ENCODE measurements around the gene KCNMB2. TPM values are rescaled to one million over a fixed set of nuclear protein-coding genes. Genes with fewer than 3 reads are reported as not detected.

The KCNMB2 gene
- polyA plus RNA-seq, 2 of the 4 experiments (the other 2 are of a cell fraction): not detected

DNA sequence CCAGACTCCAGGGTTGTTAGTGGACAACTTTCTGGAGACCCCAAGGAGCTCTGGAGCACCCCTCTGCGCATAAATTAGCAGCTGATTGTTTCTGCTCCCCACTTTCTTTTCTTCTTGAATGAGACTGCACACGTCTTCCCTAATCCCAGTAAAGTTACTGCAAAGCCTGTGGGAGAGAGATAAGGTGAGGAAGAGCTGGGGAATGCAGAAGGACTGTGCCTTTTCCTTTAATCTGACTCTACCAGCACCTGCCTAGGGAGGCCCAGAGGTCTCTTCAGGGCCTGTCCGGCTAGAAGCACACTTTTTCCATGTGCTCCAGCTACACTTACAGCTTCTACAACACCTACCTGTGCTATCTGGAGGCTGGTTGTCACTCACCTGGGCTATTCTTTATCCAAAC is 143.8 kb downstream of the KCNMB2 start:
- POLR2A ChIA-PET: no interaction called here
- no peak for TF ChIP-seq HOXB5 (CRISPR knock-in tag; IDR thresholded peaks at IDR 0.05)
- TF ChIP-seq, protein P1, sequence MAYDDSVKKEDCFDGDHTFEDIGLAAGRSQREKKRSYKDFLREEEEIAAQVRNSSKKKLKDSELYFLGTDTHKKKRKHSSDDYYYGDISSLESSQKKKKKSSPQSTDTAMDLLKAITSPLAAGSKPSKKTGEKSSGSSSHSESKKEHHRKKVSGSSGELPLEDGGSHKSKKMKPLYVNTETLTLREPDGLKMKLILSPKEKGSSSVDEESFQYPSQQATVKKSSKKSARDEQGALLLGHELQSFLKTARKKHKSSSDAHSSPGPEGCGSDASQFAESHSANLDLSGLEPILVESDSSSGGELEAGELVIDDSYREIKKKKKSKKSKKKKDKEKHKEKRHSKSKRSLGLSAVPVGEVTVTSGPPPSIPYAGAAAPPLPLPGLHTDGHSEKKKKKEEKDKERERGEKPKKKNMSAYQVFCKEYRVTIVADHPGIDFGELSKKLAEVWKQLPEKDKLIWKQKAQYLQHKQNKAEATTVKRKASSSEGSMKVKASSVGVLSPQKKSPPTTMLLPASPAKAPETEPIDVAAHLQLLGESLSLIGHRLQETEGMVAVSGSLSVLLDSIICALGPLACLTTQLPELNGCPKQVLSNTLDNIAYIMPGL (CRISPR knock-in tag; IDR thresholded peaks at IDR 0.05; ENCODE audit: borderline replicate concordance): no peak
- TF ChIP-seq PHF8 (IDR thresholded peaks at IDR 0.05; ENCODE audit: borderline replicate concordance, low read depth): no peak
- no peak for TF ChIP-seq EP300 (IDR thresholded peaks at IDR 0.05)
- TF ChIP-seq MAX (IDR thresholded peaks at IDR 0.05): no peak
- TF ChIP-seq KDM1A (IDR thresholded peaks at IDR 0.05; ENCODE audit: low read depth): no peak
- TF ChIP-seq NFE2L2 (conservative IDR thresholded peaks at IDR 0.05; ENCODE audit: low read length): no peak
- no peak for TF ChIP-seq BHLHE40 (IDR thresholded peaks at IDR 0.05; ENCODE audit: low read depth, low read length)
- no peak for TF ChIP-seq NPAS2 (CRISPR knock-in tag; IDR thresholded peaks at IDR 0.05; ENCODE audit: borderline replicate concordance)
- no peak for TF ChIP-seq TP53 (CRISPR knock-in tag; IDR thresholded peaks at IDR 0.05)
- TF ChIP-seq JUN (IDR thresholded peaks at IDR 0.05): no peak
- TF ChIP-seq HDAC2 (IDR thresholded peaks at IDR 0.05): no peak
- TF ChIP-seq SMC3 (IDR thresholded peaks at IDR 0.05): no peak
- TF ChIP-seq CHD2 (IDR thresholded peaks at IDR 0.05; ENCODE audit: low read length, partially characterized antibody): no peak
- H3K27ac ChIP-seq: no peak overlapping the region
- ATAC-seq: no peak
- no peaks in the 10 kb centered on the region for H3K9me3 ChIP-seq
- 0% methylated on average over 3 of the region's 3 CpGs for WGBS (ENCODE audit: missing lambda C conversion rate)
- H3K4me2 ChIP-seq: no peak overlapping the region
- no peak overlapping the region for H3K4me3 ChIP-seq
- DNase-seq (ENCODE audit: low read depth in 1 of 2, low spot score in 1 of 2): no peak
- no peak for FAIRE-seq
- no peaks in the 10 kb centered on the region for H3K4me1 ChIP-seq
- CTCF ChIA-PET: no interaction called here

DNA sequence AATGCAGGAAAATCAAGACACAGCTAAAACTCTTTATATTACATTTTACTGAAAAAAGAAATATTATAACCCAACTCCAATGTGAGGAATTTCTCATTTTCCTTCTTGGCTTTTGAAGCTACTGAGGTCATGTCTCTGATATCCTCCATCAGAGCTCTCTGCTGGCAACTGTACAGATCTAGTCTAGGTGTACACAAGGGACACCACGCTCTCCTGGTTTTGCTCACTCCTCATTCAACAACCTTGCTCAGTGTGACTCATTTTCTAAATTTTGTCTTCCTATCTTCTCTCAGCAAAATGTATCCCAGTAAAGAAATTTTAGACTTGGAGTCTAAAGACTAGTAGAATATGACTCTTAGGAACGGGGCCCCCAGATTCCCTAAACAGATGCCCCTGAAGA is 144.3 kb downstream of the KCNMB2 start:
- FAIRE-seq: no peak
- WGBS (ENCODE audit: missing lambda C conversion rate): 0% methylated on average over 2 of the region's 2 CpGs
- POLR2A ChIA-PET: no interaction called here

DNA sequence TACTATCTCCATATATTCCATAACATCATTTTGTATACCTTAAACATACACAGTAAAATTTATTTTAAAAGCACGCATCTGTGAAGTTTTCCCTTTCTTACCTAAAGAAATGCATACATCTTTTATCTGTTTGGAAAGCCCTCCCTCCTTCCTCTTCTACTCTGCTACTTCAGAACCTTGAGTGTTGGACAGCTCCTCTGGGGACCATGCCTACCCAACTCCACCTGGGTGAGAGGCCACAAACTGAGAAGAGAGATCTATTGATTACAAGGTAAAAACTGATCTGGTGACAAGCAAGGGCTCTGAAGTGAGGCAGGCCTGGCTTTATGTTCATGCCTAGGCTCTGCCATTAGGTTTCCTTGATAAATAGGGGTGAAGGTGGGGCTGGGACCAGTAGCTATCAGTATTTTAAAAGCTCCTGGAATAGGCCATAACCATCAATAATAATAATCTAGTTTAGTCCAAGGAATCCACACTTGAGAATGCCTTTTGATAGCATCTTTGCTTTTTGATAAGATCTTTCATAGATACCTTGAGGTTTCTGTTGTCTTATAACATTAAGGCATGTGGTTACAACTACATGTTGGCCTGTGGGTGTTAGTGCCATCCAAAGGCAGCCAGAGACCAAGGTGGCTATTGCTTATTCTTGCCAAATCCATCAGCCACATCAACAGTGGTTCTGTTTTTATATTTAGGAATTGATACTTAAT is 148.8 kb downstream of the KCNMB2 start:
- no peak for DNase-seq (ENCODE audit: low read depth in 1 of 2, low spot score in 1 of 2)
- peak; percentile 63; the same call in 1 of the 2 replicates for TF ChIP-seq REST (IDR thresholded peaks at IDR 0.05)
- TF ChIP-seq FOSB (CRISPR knock-in tag; IDR thresholded peaks at IDR 0.05): no peak
- 0% methylated on average over 1 of the region's 1 CpG for WGBS (ENCODE audit: missing lambda C conversion rate)
- Histone ChIP-seq H3K4me1 (no peaks in the 10 kb centered on the region), H3K4me3 (no peak overlapping the region), H3K27ac (no peak overlapping the region), H3K4me2 (no peak overlapping the region), H3K9me3 (no peaks in the 10 kb centered on the region)
- no peak for ATAC-seq
- FAIRE-seq: no peak
- POLR2A ChIA-PET: no interaction called here
- CTCF ChIA-PET: no interaction called here

More for the DNA sequence above, 144.3 kb downstream of the KCNMB2 start:
- no peak overlapping the region for H3K27ac ChIP-seq
- no peaks in the 10 kb centered on the region for H3K9me3 ChIP-seq
- H3K4me2 ChIP-seq: no peak overlapping the region
- CTCF ChIA-PET: no interaction called here
- no peak for TF ChIP-seq JUN (IDR thresholded peaks at IDR 0.05)
- no peak for TF ChIP-seq CBX2 (IDR thresholded peaks at IDR 0.05; ENCODE audit: borderline replicate concordance, low read depth)
- no peak for TF ChIP-seq SREBF2 (IDR thresholded peaks at IDR 0.05)
- no peak for TF ChIP-seq POLR2A (IDR thresholded peaks at IDR 0.05; ENCODE audit: low read length)
- no peak for TF ChIP-seq HEYL (CRISPR knock-in tag; IDR thresholded peaks at IDR 0.05)
- TF ChIP-seq KDM1A (IDR thresholded peaks at IDR 0.05; ENCODE audit: low read depth): no peak
- no peak for TF ChIP-seq CHD4 (IDR thresholded peaks at IDR 0.05; ENCODE audit: borderline replicate concordance)
- no peak for TF ChIP-seq FOSB (CRISPR knock-in tag; IDR thresholded peaks at IDR 0.05)
- no peak for TF ChIP-seq MAX (IDR thresholded peaks at IDR 0.05)
- no peak for TF ChIP-seq MAZ (IDR thresholded peaks at IDR 0.05; ENCODE audit: borderline replicate concordance, low read depth, low read length)
- DNase-seq (ENCODE audit: low read depth in 1 of 2, low spot score in 1 of 2): no peak
- no peaks in the 10 kb centered on the region for H3K4me1 ChIP-seq
- ATAC-seq: no peak
- no peak overlapping the region for H3K4me3 ChIP-seq

Data from A549 (cell line).